GM19455 (cell line): ENCODE results near the gene MPEG1.
A peak's percentile ranks its signal among the peaks of the same experiment; 100 is the strongest.

Experiments used
- ATAC-seq: cut with Tn5 transposase; IDR thresholded peaks from one replicate; pipeline ENCODE4 v1.9.1; 2021; ENCODE audit not compliant: unreplicated experiment

Gene MPEG1

GRCh38 chr11:59219836-59220235 lies 7.1 kb upstream of the MPEG1 start:
- ATAC-seq, result no peak

DNA sequence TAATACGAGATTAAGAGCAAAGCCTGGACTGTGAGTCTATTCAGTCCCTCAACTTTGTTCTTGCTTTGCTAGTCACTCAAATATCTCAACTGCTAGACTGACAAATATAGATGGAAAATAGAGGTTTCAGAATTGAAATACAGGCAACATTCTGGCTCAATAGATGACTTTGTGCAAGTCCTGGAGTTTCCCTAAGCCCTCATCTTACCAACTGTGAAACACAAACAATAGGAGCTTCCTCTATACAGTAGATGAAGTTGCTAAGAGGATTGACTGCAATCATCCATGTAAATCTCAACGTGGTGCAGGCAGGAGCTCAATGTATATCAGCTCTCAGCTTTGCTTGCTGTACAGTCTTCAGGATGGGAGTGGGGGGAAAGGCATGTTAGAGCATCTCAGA lies 6.2 kb upstream of the MPEG1 start:
- ATAC-seq, result no peak

DNA sequence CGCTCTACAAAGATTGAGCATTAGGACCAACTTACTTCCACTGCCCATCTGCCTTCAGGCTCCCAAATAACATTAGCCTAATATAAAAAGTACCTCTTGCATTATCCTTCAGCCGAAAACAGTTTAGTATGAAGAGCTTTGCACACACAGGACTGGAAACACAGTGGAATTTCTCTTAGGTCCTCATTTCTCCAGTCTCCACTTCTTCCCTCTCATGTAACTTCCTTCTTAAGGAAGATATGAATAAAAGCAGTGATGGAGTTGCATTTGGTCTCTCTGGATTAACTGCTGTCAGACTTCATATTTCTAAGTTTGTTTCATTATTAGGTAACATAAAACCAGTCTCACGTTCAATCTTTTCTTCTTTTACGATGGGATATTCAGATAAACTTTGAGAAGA lies 5.6 kb upstream of the MPEG1 start:
- no peak for ATAC-seq

GRCh38 chr11:59216641-59217564 lies 4.2 kb upstream of the MPEG1 start:
- ATAC-seq, result peak; percentile 91

- ATAC-seq, result no peak
Observed at GRCh38 chr11:59214141-59214893, 1.6 kb upstream of the MPEG1 start.

- no peak for ATAC-seq
Observed at GRCh38 chr11:59212222-59212621, 505 bp downstream of the MPEG1 start.

DNA sequence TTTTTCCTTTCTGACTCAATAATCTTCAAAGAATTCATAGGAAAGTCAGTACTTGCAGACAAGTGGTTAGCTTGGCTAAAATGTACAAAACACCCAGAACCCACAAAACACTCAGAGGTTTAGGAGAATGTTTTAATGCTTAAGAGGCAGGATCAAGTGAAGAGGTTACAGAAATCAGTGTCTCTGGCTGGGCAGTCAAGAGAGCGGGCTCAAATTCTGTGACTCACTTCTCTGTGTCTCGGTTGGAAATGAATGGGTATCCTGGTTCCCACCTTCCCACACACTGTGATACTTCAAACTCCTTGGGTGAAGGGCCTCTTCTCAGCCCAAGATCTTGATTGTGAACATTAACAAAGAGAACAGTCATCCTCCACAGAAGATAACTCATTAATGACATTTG lies 3.8 kb downstream of the MPEG1 start:
- no peak for ATAC-seq

DNA sequence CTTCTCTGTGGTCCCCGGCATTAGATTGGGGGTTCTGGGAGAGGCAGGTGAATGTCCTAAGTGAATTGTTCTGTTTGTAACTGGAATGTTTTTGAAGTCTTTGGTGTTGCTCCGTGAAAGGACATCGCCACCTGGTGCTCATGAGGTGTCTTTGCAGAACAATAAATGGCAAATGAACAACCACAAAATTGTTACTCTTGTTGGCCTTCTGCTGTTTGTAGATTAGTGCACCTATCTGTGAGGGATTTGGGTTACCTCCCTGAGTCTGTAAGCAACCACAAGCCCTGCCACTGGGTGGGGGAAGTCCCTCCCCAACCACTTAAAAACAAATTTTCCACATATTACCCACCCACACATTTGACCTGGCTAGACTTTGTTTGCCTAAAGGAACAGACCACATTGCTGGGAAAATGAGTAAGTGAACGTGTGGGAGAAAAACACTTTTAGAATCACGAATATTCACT lies 4.7 kb downstream of the MPEG1 start:
- peak; percentile 53 for ATAC-seq

GRCh38 chr11:59206635-59207034 lies 6.1 kb downstream of the MPEG1 start:
- ATAC-seq, result no peak

DNA sequence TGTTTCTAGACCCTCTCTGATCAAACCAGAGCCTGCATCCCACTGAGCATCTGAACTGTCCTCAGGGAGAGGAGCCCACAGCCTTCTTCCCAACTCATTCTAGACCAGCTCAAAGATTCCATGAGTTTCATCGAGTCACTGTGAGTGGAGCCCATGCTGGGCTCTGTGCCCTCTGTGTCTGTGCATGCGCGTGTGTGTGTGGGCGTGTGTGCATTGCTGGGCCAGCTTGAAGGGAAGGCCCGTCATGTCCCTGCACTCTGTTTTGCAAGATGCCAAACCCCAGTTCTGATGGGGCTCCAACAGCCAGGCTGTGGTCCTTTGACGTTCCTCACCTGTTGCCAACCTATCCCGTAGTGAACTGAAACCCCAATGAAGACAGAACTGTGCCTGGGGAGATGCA lies 7.1 kb downstream of the MPEG1 start:
- no peak for ATAC-seq

- no peak for ATAC-seq
Observed at GRCh38 chr11:59204746-59205145, 8.0 kb downstream of the MPEG1 start.

GRCh38 chr11:59201353-59201752 lies 11.4 kb downstream of the MPEG1 start:
- ATAC-seq, result no peak

GRCh38 chr11:59200423-59200746 lies 12.3 kb downstream of the MPEG1 start:
- no peak for ATAC-seq

- peak; percentile 43 for ATAC-seq
Observed at GRCh38 chr11:59199546-59200422, 12.9 kb downstream of the MPEG1 start.

GRCh38 chr11:59198726-59199125 lies 14.0 kb downstream of the MPEG1 start:
- ATAC-seq, result no peak

DNA sequence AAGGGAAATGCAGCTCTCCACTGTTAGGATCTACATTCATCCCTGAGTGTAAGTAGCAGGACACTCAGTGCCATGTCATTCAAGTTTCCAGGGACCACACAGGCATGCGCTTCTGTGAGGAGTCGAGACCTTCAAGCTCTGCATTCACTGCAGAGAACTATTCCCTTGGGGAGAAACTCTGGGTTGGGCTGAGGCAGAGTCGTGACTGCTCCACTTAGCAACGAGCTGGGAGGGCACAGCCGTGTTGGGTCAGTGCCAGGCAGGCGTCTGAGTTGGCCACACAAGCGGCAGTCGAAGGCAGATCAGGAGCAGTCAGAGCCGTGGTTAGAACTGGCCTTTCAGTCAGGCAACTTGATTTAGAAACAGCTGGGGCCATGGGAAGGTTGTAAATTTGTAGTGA lies 14.7 kb downstream of the MPEG1 start:
- no peak for ATAC-seq

DNA sequence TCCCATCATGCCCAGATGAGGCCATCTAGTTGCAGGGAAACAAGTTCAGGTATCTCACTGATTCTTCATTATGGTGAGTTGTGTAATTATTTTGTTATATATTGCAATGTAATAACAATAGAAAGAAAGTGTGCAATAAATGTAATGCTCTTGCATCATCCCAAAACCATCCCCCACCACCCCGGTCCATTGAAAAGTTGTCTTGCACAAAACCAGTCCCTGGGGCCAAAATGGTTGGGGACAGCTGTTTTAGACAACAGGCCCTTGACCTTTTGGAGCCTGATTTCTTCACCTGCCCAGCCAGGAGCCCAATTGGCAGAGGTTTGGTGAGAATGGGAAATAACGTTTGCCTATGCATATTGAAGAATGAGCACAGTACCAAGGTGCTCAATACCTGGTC lies 15.9 kb downstream of the MPEG1 start:
- no peak for ATAC-seq

GRCh38 chr11:59195586-59195985 lies 17.1 kb downstream of the MPEG1 start:
- no peak for ATAC-seq

DNA sequence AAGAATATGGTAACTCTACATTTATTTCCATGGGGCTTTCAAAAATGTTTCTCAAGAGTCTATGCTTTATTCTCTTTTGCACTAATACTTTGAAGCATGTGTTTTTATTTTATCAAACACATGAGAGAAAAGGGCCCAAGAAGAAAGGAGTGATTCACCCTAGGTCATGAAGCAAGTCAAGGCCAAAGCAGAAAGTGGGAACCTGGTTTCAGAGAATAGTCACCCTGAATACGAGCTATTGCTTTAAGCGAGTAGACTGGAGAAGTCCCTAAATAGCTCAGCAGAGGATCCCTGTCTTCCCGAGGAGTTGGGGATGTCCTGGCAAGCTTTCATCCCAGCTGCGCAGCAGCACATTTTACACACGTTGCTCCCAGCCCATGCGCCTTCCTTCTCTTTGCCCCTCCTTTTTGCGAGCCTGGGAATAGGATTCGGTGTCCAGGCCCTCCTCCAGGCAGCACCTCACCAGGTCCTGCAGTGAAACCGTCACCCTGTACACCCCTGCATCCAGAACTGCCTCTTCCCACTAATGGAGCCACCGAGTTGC lies 19.1 kb downstream of the MPEG1 start:
- no peak for ATAC-seq

- ATAC-seq, result no peak
Observed at GRCh38 chr11:59192446-59193020, 20.2 kb downstream of the MPEG1 start.

GRCh38 chr11:59191890-59192289 lies 20.8 kb downstream of the MPEG1 start:
- no peak for ATAC-seq
